Mammary epithelial cell (primary cell): Measurements from ENCODE around the gene COL4A6.

Experiments used
- CTCF ChIP-seq, 2 donors: IDR thresholded peaks in 1 of 2; conservative IDR thresholded peaks in 1 of 2; 2 replicates each; pipeline ENCODE4 v1.5.1; 2011 to 2012; ENCODE audit warnings: inconsistent platforms in 2 of 2, low read length in 2 of 2, mild to moderate bottlenecking in 2 of 2, control low read depth in 1 of 2, low read depth in 1 of 2; ENCODE audit not compliant: insufficient read depth in 1 of 2; ENCODE audit errors: extremely low read depth in 1 of 2
- EZH2 ChIP-seq: IDR thresholded peaks from 2 replicates; pipeline ENCODE4 v1.6.1; 2012; ENCODE audit warnings: low read length, inconsistent platforms, borderline replicate concordance

- no peak for TF ChIP-seq CTCF (conservative IDR thresholded peaks at IDR 0.05 in 1 of 2, IDR thresholded peaks at IDR 0.05 in 1 of 2; ENCODE audit: extremely low read depth in 1 of 2, insufficient read depth in 1 of 2, low read depth in 1 of 2, low read length in 2 of 2)
- peak; percentile 6 for TF ChIP-seq EZH2
Measured at GRCh38 chrX:108437349-108438109, 693 bp downstream of the COL4A6 start.
